Smooth muscle cell (in vitro differentiated cells): ENCODE measurements around the gene ZDHHC3. TPM values are rescaled to one million over a fixed set of nuclear protein-coding genes. Genes with fewer than 3 reads are reported as not detected.
A peak's percentile ranks its signal among the peaks of the same experiment; 100 is the strongest.

ENCODE experiments used
- DNase-seq: peaks from one replicate; lab custom pipeline; 2025; ENCODE audit not compliant: unreplicated experiment; lab: John Stamatoyannopoulos, UW
- H2AFZ ChIP-seq: fragments of 200-600 bp; sonication (generic); 2 replicates; pipeline ENCODE4 v1.6.0; 2016; ENCODE audit warnings: antibody characterized with exemption, low read depth, mild to moderate bottlenecking
- H3F3A ChIP-seq: fragments of 200-600 bp; sonication (generic); 2 replicates; pipeline ENCODE4 v1.6.0; 2017; ENCODE audit warnings: antibody characterized with exemption, low read depth
- H3K27ac ChIP-seq: fragments of 200-600 bp; sonication (generic); 2 replicates; pipeline ENCODE4 v1.5.1; 2016; ENCODE audit warnings: low read depth, mild to moderate bottlenecking
- H3K27me3 ChIP-seq: fragments of 200-600 bp; sonication (generic); 2 replicates; pipeline ENCODE4 v1.6.1; 2016; ENCODE audit warnings: low read depth, mild to moderate bottlenecking
- H3K36me3 ChIP-seq: fragments of 200-600 bp; sonication (generic); 2 replicates; pipeline ENCODE4 v1.5.1; 2016; ENCODE audit warnings: low read depth
- H3K4me1 ChIP-seq: fragments of 200-600 bp; sonication (generic); 2 replicates; pipeline ENCODE4 v1.5.1; 2016; ENCODE audit warnings: low read depth
- H3K4me2 ChIP-seq: fragments of 200-600 bp; sonication (generic); 2 replicates; pipeline ENCODE4 v1.6.0; 2016; ENCODE audit warnings: mild to moderate bottlenecking
- H3K4me3 ChIP-seq: fragments of 200-600 bp; sonication (generic); 2 replicates; pipeline ENCODE4 v1.5.1; 2016; ENCODE audit warnings: mild to moderate bottlenecking
- H3K79me2 ChIP-seq: fragments of 200-600 bp; sonication (generic); 2 replicates; pipeline ENCODE4 v1.6.0; 2016; ENCODE audit warnings: low read depth, mild to moderate bottlenecking
- H3K9ac ChIP-seq: fragments of 200-600 bp; sonication (generic); 2 replicates; pipeline ENCODE4 v1.6.0; 2016; ENCODE audit warnings: low read depth
- H3K9me3 ChIP-seq: fragments of 200-600 bp; sonication (generic); replicated peaks from 2 replicates; pipeline ENCODE4 v1.5.1; 2016; ENCODE audit warnings: low read depth
- H4K20me1 ChIP-seq: fragments of 200-600 bp; sonication (generic); 2 replicates; pipeline ENCODE4 v1.6.0; 2016; ENCODE audit warnings: low read depth
- WGBS: methylation state at CpG from one replicate; pipeline ENCODE4 v1.1.7; 2016; ENCODE audit warnings: low lambda C conversion rate; 5-methylcytosine and 5-hydroxymethylcytosine counted together
- polyA plus RNA-seq: library from polyadenylated mRNA; unstranded; fragments of >200 nt; fragmentation: Nextera tagmentation; extraction: Ambion mirVana; gene quantifications from 2 replicates; pipeline ENCODE4 v1.2.1, GENCODE V29; 2016
- total RNA-seq: library from RNA; depleted of rRNA; stranded (reverse); fragments of >200 nt; gene quantifications from 2 replicates; pipeline ENCODE4 v1.2.3, GENCODE V29; 2014
- TF ChIP-seq, protein P1 (sequence below): fragments of 200-600 bp; sonication (generic); IDR thresholded peaks from 2 replicates; pipeline ENCODE4 v1.5.1; 2017; ENCODE audit warnings: borderline replicate concordance, mild to moderate bottlenecking, antibody characterized with exemption; ENCODE audit not compliant: insufficient read depth, poor library complexity, severe bottlenecking

ZDHHC3 gene
- total and polyA plus RNA-seq, 2 experiments from 2014 or later, result 40.5 to 63.7 TPM

- no peak overlapping the region for H3K4me3 ChIP-seq
- 83% methylated on average over 8 of the region's 8 CpGs for WGBS
- H3K4me1 ChIP-seq, result no peaks in the 10 kb centered on the region
- H3K9me3 ChIP-seq, result no peaks in the 10 kb centered on the region
- no peaks in the 10 kb centered on the region for H3K79me2 ChIP-seq
- no peak for DNase-seq
- no peaks in the 10 kb centered on the region for H3F3A ChIP-seq
- H3K27ac ChIP-seq, result no peak overlapping the region
- H2AFZ ChIP-seq, result no peak overlapping the region
- H3K9ac ChIP-seq, result no peak overlapping the region
- no peaks in the 10 kb centered on the region for H3K36me3 ChIP-seq
- H4K20me1 ChIP-seq, result no peaks in the 10 kb centered on the region
- H3K27me3 ChIP-seq, result no peaks in the 10 kb centered on the region
- no peak overlapping the region for H3K4me2 ChIP-seq
- TF ChIP-seq, protein P1, sequence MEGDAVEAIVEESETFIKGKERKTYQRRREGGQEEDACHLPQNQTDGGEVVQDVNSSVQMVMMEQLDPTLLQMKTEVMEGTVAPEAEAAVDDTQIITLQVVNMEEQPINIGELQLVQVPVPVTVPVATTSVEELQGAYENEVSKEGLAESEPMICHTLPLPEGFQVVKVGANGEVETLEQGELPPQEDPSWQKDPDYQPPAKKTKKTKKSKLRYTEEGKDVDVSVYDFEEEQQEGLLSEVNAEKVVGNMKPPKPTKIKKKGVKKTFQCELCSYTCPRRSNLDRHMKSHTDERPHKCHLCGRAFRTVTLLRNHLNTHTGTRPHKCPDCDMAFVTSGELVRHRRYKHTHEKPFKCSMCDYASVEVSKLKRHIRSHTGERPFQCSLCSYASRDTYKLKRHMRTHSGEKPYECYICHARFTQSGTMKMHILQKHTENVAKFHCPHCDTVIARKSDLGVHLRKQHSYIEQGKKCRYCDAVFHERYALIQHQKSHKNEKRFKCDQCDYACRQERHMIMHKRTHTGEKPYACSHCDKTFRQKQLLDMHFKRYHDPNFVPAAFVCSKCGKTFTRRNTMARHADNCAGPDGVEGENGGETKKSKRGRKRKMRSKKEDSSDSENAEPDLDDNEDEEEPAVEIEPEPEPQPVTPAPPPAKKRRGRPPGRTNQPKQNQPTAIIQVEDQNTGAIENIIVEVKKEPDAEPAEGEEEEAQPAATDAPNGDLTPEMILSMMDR, result no peak
Measured at GRCh38 chr3:44915702-44916438, 60.1 kb downstream of the ZDHHC3 start.

DNA sequence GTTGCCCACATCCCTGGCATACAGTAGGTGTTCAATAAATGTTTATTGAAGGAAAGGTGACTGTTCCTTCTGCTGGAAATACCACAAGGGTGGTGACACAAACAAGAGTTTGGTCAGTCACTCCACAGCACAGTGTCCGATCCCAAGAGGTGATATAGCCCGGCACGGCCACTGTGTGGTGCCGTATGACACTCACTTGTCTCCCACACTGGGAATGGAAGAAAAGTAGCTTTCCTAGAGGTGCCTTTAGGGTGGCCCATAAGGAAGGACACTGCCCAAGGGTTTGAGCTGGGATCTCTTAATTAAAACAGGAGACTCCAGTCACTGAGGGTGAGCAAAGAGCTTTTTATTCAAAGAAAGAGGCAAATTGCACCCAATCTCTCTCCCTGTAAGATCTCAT lies 61.0 kb downstream of the ZDHHC3 start:
- no peak for DNase-seq
- Histone ChIP-seq H3F3A (no peaks in the 10 kb centered on the region), H3K9me3 (no peaks in the 10 kb centered on the region), H3K36me3 (no peaks in the 10 kb centered on the region), H2AFZ (no peak overlapping the region), H3K4me2 (no peak overlapping the region), H3K9ac (no peak overlapping the region), H3K79me2 (no peaks in the 10 kb centered on the region), H3K4me3 (no peak overlapping the region), H3K27me3 (no peaks in the 10 kb centered on the region), H3K4me1 (no peaks in the 10 kb centered on the region), H3K27ac (no peak overlapping the region), H4K20me1 (no peaks in the 10 kb centered on the region)
- WGBS, result 69% methylated on average over 4 of the region's 4 CpGs
- TF ChIP-seq, protein P1, result no peak

GRCh38 chr3:44913868-44914468 lies 62.0 kb downstream of the ZDHHC3 start:
- no peaks in the 10 kb centered on the region for H3F3A ChIP-seq
- no peaks in the 10 kb centered on the region for H3K4me1 ChIP-seq
- no peaks in the 10 kb centered on the region for H3K27me3 ChIP-seq
- H3K4me3 ChIP-seq, result no peak overlapping the region
- H4K20me1 ChIP-seq, result no peaks in the 10 kb centered on the region
- TF ChIP-seq, protein P1, result peak; percentile 81
- H2AFZ ChIP-seq, result no peak overlapping the region
- no peak overlapping the region for H3K4me2 ChIP-seq
- 38% methylated on average over 4 of the region's 4 CpGs for WGBS
- DNase-seq, result peak; percentile 8
- H3K9ac ChIP-seq, result no peak overlapping the region
- no peaks in the 10 kb centered on the region for H3K9me3 ChIP-seq
- H3K36me3 ChIP-seq, result no peaks in the 10 kb centered on the region
- H3K79me2 ChIP-seq, result no peaks in the 10 kb centered on the region
- no peak overlapping the region for H3K27ac ChIP-seq
